GM18526 (cell line): ENCODE data around the gene SLAMF8.

ENCODE experiments used
- POLR2A ChIP-seq: IDR thresholded peaks from 3 replicates; pipeline ENCODE4 v1.6.1; 2011; ENCODE audit not compliant: insufficient read length; ENCODE audit errors: extremely low read depth

The SLAMF8 gene

GRCh38 chr1:159853417-159854115, 26.9 kb downstream of the SLAMF8 start:
- TF ChIP-seq POLR2A = no peak

- no peak for TF ChIP-seq POLR2A
These were observed 27.5 kb downstream of the SLAMF8 start for GRCh38 chr1:159854116-159854692.

GRCh38 chr1:159854693-159855192, 28.1 kb downstream of the SLAMF8 start:
- TF ChIP-seq POLR2A = no peak

- no peak for TF ChIP-seq POLR2A
These were observed 29.0 kb downstream of the SLAMF8 start for GRCh38 chr1:159855709-159856108.

- TF ChIP-seq POLR2A = no peak
These were observed 29.9 kb downstream of the SLAMF8 start for GRCh38 chr1:159856576-159856975.

- no peak for TF ChIP-seq POLR2A
These were observed 31.2 kb downstream of the SLAMF8 start for GRCh38 chr1:159857889-159858288.

GRCh38 chr1:159859767-159860322, 33.2 kb downstream of the SLAMF8 start:
- TF ChIP-seq POLR2A = no peak

GRCh38 chr1:159860456-159860855, 33.8 kb downstream of the SLAMF8 start:
- TF ChIP-seq POLR2A = no peak

GRCh38 chr1:159861218-159861617, 34.5 kb downstream of the SLAMF8 start:
- no peak for TF ChIP-seq POLR2A

- TF ChIP-seq POLR2A = no peak
These were observed 35.4 kb downstream of the SLAMF8 start for GRCh38 chr1:159862031-159862430.

- no peak for TF ChIP-seq POLR2A
These were observed 35.9 kb downstream of the SLAMF8 start, which contains the start of gene VSIG8 for GRCh38 chr1:159862557-159862956. TSS of gene VSIG8 (minus strand) at chr1:159862657. CDS start at chr1:159862521, 136 bp downstream.

GRCh38 chr1:159864262-159864661, 37.6 kb downstream of the SLAMF8 start:
- TF ChIP-seq POLR2A = no peak

- TF ChIP-seq POLR2A = no peak
These were observed 39.4 kb downstream of the SLAMF8 start for GRCh38 chr1:159866066-159866465.

GRCh38 chr1:159866905-159867663, 40.4 kb downstream of the SLAMF8 start:
- TF ChIP-seq POLR2A = no peak

- TF ChIP-seq POLR2A = no peak
These were observed 41.0 kb downstream of the SLAMF8 start for GRCh38 chr1:159867664-159868026.

GRCh38 chr1:159868766-159869165, 42.1 kb downstream of the SLAMF8 start:
- no peak for TF ChIP-seq POLR2A
